Inferior parietal cortex (tissue), 1 donor: ENCODE data around the gene DLG2.

Experiments used
- DNase-seq: peaks from one replicate; pipeline ENCODE4 v3.0.0-alpha.2; 2016; ENCODE audit errors: extremely low spot score

DLG2 gene

DNA sequence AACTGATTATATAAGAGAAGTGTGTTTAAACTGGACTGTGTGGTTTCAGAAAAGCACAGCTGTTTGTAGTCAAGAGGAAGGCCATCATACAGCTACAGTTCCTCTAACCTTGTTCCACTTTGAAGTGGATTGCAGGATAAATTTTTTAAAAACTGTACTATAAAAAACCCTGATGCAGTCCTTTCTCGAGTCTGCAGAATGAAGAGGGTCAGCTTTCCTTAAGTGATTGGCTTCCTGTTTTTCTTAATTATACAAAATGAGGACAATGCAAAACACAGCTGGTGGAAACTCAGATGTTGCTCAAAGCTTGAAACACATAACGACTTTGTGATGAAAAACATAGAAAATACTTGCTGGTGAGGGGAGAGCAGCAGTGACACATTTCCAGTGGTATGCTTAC, 1060.5 kb downstream of the DLG2 start:
- DNase-seq = no peak

DNA sequence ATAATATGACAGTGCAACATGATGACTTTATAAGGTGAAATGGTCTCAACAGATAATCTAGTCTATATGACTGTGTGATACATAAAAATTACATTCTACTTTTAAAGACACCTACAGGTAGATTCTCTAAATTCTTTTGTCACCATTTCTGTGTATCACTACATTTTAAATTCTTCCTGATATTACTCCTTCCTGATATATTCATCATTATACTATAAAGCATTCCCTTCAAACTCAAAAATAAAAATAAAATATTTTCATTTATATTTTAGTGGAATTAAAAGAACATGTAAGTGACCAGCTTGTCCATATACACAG, 1062.3 kb downstream of the DLG2 start:
- no peak for DNase-seq

DNA sequence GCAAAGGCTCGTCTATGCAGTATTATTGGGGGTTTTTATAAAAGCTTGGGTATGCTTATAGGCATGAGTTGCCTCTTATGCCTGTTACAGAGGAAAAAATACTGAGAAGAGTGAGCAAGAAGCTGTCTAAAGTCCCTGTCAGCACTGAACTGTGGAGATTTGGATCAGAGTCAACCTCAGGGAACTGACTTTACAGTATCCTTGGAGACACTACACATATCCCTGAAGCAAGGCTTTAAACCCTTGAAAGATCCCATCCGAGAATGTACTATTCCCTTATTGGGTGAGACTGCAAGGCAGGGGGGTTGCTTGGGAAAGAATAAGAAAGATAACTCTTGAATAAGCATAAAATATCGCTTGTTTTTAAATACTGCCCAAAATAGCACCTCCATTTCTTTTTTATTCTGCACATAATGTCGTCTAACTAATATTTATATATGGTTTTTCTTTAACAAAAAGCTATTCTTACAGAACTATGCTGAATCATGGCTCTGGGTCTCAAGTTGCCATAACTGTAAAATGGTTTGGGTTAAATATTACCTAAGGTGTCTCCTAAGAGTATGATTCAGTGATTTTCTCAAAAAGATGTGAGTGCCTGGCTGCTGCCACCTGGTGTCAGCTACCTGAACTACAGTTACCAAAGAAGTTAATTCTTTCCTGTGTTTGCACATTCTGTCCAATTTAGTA, 1062.8 kb downstream of the DLG2 start:
- peak; percentile 66 for DNase-seq

DNA sequence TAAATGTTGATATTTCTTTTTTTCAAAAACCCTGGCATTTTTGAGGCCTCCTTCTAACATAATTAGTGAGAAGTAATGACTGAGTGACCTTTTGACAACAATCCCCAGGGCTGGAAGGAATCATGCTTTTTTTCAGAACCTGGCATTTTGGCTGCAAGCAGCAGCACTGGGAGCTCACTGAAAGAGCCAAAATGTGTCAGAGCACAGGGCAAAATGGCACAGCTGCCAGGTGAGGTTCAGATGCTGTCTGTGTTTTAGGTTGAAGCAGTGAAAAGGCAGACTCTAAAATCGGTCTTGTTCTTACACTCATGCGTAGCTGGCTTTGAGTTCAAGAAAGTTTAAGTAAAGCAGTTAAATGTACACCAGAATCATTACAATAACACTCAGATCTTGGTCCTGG, 1063.8 kb downstream of the DLG2 start:
- DNase-seq = no peak

DNA sequence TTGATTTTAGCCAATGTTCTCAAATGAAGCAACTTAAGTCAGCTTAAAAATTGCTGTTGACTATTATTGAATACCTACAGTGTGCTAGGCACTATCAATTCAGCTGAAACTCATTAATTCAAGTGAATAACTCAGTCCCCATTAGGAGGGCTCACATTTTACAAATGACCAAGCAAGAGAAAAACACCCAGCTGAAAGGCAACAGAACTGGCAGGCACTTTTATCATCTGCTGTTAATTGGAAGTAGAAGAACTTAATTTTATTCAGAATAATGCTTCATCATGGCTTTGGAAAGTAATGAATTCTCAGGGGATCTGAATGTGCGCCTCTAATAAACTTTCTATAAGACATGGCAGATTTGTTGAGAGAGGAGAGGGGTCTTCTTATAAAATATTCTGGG, 1066.9 kb downstream of the DLG2 start:
- no peak for DNase-seq

DNA sequence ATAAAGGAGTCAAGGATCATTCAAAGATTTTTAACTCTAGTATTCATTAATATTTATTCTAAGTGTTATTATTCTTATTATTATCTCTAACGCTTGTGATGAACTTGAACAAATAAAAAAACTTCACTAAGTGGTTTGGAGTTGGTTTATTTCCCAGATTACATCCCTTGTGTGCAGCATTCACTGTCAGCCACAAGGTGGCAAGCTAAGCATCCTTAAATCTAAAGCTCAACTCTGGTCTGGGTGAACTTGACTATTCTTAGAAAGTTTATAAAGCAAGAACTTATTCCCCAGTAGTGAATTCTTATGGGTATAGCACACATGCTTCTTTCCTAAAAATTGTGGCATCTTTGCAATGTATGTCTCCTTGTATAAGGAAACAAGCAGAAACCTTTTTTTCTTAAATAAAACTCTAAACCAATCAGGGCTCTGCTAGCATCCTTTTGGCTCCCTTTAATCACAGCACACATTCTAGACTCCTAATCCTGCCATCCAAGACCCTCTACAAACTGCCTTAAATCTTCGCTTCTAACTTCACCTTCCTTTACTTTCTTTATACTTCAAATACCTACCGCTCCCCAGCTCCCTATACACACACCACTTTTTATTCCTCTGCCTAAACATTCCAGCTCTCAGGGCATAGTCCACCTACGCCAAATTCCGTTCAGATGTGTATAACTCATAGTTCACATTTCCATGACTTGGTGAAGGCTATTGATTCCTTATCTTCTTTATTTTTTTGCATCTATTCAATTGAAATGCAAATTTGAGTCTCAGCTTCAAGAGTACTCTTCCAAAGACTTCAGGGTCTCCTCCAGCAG, 1068.8 kb downstream of the DLG2 start:
- DNase-seq = peak; percentile 77

DNA sequence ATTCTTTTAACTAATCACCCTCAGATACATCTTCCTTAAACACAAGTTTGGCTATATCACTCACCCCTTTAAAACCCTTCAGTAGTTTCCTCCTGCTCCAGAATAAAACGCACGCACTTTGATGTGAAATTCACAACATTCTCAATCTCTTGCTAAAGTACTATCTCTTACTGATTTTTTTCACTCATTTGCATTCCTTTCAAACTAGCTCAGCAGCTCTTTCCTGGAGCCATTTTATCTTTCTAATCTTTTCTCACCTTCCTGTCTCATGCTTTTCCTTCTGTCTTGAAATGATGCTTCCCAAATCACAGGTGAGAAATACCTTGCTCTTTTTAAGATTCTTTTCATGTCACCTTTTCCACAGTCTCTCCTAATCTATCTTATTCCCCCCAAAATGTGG, 1074.4 kb downstream of the DLG2 start:
- no peak for DNase-seq

DNA sequence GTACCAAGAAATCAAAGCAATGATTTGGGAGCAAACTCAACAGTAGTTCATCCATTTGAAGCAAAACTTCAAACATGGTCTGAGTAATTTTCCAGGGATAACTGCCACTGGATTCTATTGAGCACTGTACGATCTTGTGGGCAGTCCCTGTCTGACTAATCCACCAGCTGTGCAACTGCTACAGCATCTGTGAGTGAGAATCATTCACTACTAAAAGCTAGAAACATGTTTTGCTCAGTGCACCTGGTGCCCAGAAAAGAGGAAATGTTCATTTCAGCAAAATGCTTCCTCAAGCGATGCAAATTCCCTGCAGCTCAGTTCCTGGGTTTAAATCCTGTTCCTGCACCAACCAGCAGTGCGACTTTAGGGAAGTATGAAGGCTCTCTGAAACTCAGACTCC, 1077.9 kb downstream of the DLG2 start:
- DNase-seq = peak; percentile 55

DNA sequence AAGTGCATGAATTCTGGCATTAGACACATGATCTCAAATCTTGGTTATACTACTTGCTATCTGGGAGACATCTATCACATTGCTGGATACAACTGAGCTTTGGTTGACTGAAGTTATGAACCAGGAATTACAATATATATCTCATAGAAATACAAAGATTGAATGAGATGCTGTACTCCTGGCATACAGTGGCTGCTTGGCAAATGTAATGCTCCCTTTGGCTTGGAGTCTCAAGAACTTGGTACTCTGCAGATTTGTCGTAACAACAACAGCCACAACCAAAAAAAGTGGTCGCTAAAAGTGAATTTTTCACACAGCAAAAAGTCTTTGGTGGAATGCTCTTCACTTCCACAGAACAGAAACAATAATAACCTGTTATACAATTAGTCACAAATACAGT, 1082.6 kb downstream of the DLG2 start:
- no peak for DNase-seq

DNA sequence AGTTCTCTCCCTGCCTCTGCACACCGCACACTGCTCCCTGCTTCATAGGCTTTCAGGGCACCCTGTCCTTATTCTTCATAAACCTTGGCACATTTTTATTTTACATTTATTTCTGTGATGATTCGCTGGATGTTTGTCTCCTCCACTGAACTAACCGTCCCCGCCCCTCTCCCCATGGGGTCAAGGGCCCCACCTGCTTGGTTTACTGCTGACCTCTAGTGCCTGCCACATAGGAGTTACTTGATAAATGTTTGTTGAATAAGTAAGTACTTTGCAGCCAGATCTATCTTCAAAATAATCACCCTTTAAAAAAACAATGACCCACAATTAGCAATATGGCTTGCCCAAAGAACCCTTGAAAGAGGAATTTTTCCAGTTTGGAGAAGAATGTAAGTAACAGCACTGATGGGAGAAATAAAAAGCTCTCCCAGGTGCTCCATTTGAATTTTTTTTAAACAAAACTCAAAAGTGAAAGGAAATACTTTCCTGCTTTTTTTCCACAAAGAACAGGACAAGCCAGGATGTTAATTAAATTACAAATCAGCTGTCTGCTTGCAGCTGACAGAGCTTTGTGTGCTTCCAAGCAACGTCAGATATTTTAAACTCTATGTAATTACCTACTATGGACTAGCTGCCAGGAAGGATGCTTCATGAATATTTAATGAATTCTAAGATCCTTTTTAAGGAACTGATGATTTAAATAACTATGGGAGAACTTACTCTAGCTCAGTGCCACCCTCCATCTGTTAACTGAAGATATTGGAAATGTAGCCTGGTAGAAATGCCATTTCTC, 1083.6 kb downstream of the DLG2 start:
- DNase-seq = peak; percentile 51

DNA sequence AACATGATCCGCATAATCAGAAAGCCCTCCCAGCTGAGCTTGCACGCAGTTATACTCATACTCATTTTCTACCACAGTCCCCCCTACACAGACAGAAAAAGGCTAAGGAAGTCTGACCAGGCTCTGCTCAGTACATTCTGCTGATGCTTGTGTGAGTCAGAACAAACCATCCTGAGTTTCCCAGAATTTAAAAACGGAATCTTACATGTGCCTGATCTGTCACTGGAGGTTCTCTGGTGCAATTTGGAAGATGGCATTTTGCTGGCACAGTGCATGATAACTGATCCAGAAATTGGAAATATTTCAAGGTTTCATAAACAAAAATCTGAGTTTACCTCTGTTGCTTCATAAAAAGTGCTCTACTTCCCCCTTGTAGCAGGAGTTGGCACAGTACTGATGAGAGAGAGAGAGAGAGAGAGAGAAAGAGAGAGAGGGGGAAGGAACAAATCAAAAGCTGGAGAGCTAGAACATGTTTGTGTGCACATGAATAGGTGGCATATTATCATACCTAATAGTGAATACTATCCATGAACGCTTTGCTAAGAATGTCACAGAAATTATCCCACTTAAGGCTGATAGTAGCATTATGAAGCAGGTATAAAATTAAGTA, 1085.3 kb downstream of the DLG2 start:
- no peak for DNase-seq

DNA sequence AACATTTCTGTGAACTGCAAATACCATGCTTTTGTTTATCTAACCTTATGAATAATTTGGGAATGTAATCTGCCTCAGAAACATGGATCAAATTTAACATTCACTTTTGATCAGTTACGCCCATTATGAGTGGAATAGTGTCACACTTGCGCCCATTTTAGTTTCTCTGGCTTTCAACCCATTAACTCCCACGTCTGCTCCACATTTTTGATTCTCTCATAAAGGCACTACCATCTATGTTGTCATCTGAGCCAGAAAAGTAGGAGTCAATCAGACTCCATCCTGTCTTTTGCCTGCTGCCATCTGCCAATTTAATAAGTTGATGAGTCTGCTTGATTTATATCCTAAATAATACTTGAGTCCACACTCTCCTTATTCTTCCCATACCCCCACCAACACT, 1090.7 kb downstream of the DLG2 start:
- DNase-seq = no peak

DNA sequence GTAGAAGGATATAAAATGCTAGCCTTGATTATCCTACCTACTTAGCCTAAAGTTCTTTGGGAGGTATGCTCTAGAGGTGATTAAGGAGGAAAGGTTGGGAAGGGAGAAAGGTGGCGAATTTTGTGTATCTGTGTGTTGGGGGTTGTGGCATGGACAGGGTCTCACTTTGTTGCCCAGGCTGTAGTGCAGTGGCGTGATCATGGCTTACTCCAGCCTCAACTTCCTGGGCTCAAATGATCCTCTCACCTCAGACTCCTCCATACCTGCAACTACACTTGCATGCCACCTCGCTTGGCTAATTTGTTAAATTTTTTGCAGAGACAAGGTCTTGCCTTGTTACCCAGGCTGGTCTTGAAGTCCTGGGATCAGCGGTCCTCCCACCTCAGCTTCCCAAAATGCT, 1094.8 kb downstream of the DLG2 start:
- no peak for DNase-seq

DNA sequence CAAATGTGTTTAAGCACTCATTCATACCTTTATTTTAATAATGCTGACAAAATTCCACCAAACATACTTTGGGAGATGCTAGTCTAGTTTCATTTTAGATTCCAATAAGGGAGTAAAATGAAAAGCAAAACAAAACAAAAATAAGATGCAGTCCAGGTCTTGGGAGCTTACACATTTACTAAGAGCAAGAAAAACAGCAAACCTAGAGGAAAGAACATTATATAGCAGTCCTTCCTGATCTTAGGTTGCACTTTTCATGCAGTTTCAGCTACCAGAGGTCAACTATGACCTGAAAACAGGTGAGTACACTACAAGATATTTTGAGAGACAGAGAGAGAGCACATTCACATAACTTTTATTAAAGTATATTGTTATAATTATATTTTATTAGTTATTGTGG, 1100.9 kb downstream of the DLG2 start:
- no peak for DNase-seq

DNA sequence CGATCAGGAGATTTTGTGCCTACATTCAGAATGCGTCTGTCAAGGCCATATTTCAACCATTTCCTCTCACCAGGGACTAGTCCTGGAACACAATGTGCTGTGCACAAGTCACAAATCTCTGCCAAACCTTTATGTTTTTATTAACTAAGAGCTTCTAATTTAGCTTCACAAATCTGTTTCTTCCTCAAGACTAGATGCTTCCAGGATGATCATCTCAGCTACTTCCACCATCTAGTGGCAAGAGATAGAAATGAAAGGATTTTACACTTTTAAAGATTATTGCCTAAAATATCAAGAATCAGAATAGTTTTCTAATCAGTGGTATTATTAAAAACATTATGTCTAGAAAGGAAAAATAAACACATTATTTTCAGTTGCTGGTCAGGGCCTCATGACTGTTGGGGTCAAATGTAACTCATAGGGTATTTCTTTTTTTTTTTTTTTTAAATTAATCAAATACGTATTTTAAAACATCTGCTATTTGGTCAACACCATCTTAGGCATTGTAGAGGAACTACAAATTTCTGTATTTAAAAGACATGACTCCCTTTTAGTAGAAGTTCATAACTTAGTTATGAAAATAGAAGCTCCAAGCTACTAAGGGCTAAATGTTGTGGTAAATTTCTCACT, 1102.6 kb downstream of the DLG2 start:
- DNase-seq = peak; percentile 68

DNA sequence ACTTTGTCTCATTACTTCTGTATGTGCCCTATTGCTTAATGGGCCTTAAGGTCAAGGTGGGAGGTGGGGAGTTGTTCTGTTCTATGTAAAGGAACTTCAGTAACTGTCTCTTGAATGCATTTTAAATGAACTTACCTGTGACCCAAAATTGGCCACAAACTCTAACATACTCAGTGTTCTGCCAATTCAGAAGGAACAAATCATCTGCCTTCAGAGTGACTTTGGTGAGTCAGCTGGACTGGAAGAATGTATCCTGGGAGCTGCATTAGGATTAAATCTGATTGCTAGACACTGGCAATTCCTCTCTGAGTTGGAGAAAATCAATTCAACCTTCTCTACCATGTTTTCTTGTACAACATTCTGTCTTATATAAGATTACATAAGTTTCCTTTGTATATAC, 1104.8 kb downstream of the DLG2 start:
- DNase-seq = no peak

DNA sequence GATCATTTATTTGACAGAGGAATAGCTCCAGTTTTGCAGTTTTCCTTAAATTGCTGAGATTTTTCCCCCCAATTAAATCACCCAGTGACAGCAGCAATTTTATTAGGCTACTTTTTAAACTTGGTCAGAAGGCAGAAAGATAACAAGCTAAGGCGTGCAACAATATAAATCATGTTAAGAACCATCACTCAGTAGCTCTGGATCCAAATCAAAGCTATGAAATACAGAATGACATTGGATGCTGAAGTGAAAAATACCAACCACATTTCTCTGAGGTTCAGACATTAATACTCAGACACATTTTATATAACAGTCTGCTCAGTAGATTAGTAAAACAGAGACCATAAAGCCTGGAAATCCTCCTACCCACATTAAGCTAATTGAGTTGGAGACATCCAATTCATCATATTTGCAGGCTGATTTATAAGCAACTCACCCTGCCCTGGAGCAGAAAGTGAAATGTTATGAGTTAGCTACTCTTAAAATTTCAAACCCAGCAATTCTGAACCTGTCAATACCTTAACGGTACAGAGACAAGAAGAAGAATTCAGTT, 1108.4 kb downstream of the DLG2 start:
- no peak for DNase-seq

DNA sequence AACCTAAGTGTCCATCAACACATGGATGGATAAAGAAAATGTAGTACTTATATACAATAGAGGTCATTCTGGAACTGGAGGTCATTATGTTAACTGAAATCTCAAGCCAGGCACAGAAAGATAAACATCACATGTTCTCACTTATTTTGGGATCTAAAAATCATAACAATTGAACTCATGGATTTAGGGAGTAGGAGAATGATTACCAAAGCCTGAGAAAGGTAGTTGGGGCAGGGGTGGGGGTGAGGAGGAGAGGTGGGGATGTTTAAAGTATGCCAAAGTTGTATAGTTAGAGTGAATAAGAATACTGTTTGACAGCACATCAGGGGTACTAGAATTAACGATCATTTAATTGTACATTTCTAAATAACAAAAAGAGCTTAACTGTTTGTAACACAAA, 1112.7 kb downstream of the DLG2 start:
- no peak for DNase-seq

DNA sequence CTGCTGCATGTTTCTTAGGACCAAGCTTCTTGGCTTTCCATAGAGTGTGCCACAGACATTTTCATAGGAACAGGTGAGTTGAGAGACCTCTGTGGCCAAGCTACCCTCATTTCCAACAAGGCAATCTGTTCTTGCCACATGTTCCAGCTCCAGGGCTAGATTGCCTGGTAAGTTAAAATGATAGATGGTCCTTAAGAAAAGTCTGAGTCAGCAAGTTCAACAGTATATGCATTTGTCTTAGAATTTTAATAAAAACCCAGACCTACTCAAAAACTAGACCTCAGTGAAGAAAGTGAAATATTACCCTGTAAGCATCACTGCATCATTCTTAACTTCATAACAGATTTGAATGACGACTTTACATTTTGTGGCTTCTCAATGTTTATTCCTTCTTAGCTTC, 1123.6 kb downstream of the DLG2 start:
- no peak for DNase-seq

DNA sequence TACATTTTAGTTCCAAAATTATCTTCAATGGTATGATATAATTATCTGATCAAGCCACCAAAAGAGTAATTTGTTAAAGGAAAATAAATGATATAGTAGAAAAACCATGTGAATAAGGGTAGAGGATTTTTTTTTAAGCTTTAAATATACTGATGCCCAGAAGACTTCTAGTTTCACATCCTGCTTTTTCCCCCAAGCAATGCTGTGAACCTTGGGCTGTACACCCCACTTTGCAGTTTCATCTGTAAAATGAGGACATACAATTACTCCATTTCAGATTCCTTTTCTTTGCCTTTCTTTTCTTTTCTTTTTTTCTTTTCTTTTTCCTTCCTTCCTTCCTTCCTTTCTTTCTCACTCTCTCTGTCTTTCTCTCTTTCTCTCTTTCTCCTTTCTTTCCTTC, 1125.4 kb downstream of the DLG2 start:
- DNase-seq = no peak

DNA sequence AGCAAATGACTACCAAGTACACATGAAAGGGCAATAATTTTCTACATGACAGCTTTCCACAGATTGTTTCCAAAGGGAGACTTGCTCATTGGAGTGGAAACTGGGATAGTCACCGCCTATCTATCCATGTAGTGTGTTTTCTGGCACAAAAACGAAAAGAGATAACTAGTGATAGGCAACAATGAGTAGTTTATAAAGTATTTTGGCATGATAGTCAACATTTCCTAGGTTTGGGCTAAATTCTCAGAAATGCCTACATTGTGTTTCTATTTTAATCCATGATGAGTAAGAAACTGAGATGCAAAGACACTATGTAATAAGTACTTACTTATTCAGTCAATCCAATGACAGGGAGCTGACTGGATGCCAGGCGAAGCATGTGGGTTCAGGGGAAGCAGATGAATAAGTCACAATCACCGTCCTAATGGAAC, 1129.1 kb downstream of the DLG2 start:
- no peak for DNase-seq

DNA sequence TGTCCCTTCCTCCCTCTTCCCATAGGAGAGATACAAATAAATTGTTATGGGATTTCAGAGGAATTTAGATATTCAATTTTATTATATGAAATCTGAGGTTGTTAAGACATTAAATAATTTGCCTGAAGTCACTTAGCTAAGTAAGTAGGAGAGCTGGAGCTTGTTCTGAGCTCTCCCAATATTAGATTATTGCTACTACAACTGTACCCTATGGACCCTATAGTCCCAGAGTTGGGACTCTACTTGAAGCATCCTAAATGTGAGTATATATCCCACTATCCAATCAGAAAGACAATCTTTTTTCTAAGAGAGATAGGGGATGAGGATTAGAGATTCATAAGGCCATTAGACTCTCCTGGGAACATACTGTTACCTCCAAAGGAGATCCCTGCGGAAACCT, 1130.0 kb downstream of the DLG2 start:
- no peak for DNase-seq
